ENCODE measurements around the gene PMVK.

Gene PMVK

GRCh38 chr1:154956544-154956941 lies 20.0 kb upstream of the PMVK start:
- Histone ChIP-seq H3K36me3 (ENCODE audit: control insufficient read depth in 1 of 2, insufficient read depth in 2 of 2, low read length in 2 of 2) (peaks cover 6 to 18% of the 10 kb centered on the region in 2 donors), H3K4me3 (ENCODE audit: low read depth in 1 of 2, low read length in 2 of 2) (peak overlapping the region; percentile 78 to 96), H3K9me3 (ENCODE audit: control insufficient read depth in 1 of 2, low read length in 2 of 2) (no peaks in the 10 kb centered on the region), H3K27ac (ENCODE audit: low read length) (peak overlapping the region; percentile 83), H3K27me3 (ENCODE audit: low read depth, low read length) (no peaks in the 10 kb centered on the region), H3K4me1 (ENCODE audit: control insufficient read depth in 1 of 2, insufficient read depth in 2 of 2, low read length in 2 of 2) (peaks cover 30 to 66% of the 10 kb centered on the region in 2 donors)

GRCh38 chr1:154955718-154956543 lies 19.4 kb upstream of the PMVK start, which contains the start of gene PBXIP1:
Gene PBXIP1 (minus strand): TSS chr1:154956099. CDS start chr1:154953721, 2,378 bp downstream.
- peak within 1 kb of the TSS; percentile 78 to 96 for H3K4me3 ChIP-seq (ENCODE audit: low read depth in 1 of 2, low read length in 2 of 2)
- peaks cover 30 to 69% of the 10 kb centered on the region in 2 donors for H3K4me1 ChIP-seq (ENCODE audit: control insufficient read depth in 1 of 2, insufficient read depth in 2 of 2, low read length in 2 of 2)
- H3K9me3 ChIP-seq (ENCODE audit: control insufficient read depth in 1 of 2, low read length in 2 of 2), result no peaks in the 10 kb centered on the region
- no peaks in the 10 kb centered on the region for H3K27me3 ChIP-seq (ENCODE audit: low read depth, low read length)
- H3K36me3 ChIP-seq (ENCODE audit: control insufficient read depth in 1 of 2, insufficient read depth in 2 of 2, low read length in 2 of 2), result peaks cover 7 to 23% of the 10 kb centered on the region in 2 donors
- peak within 1 kb of the TSS; percentile 83 for H3K27ac ChIP-seq (ENCODE audit: low read length)

- Histone ChIP-seq H3K4me3 (ENCODE audit: low read depth in 1 of 2, low read length in 2 of 2) (peak overlapping the region; percentile 78 to 96), H3K36me3 (ENCODE audit: control insufficient read depth in 1 of 2, insufficient read depth in 2 of 2, low read length in 2 of 2) (peaks cover 12 to 30% of the 10 kb centered on the region in 2 donors), H3K9me3 (ENCODE audit: control insufficient read depth in 1 of 2, low read length in 2 of 2) (no peaks in the 10 kb centered on the region), H3K27me3 (ENCODE audit: low read depth, low read length) (no peaks in the 10 kb centered on the region), H3K4me1 (ENCODE audit: control insufficient read depth in 1 of 2, insufficient read depth in 2 of 2, low read length in 2 of 2) (peaks cover 25 to 61% of the 10 kb centered on the region in 2 donors), H3K27ac (ENCODE audit: low read length) (peak overlapping the region; percentile 83)
These were observed 18.7 kb upstream of the PMVK start for GRCh38 chr1:154955039-154955717.

- Histone ChIP-seq H3K4me1 (ENCODE audit: control insufficient read depth in 1 of 2, insufficient read depth in 2 of 2, low read length in 2 of 2) (peaks cover 25 to 59% of the 10 kb centered on the region in 2 donors), H3K27ac (ENCODE audit: low read length) (no peak overlapping the region), H3K27me3 (ENCODE audit: low read depth, low read length) (no peaks in the 10 kb centered on the region), H3K36me3 (ENCODE audit: control insufficient read depth in 1 of 2, insufficient read depth in 2 of 2, low read length in 2 of 2) (peaks cover 12 to 29% of the 10 kb centered on the region in 2 donors), H3K4me3 (ENCODE audit: low read depth in 1 of 2, low read length in 2 of 2) (peak overlapping the region; percentile 78 to 96), H3K9me3 (ENCODE audit: control insufficient read depth in 1 of 2, low read length in 2 of 2) (no peaks in the 10 kb centered on the region)
These were observed 18.0 kb upstream of the PMVK start for GRCh38 chr1:154954541-154954940.

GRCh38 chr1:154953611-154954038 lies 17.1 kb upstream of the PMVK start:
- H3K9me3 ChIP-seq (ENCODE audit: control insufficient read depth in 1 of 2, low read length in 2 of 2), result no peaks in the 10 kb centered on the region
- H3K4me3 ChIP-seq (ENCODE audit: low read depth in 1 of 2, low read length in 2 of 2), result peak overlapping the region; percentile 33 to 36
- peaks cover 8 to 22% of the 10 kb centered on the region in 2 donors for H3K36me3 ChIP-seq (ENCODE audit: control insufficient read depth in 1 of 2, insufficient read depth in 2 of 2, low read length in 2 of 2)
- no peaks in the 10 kb centered on the region for H3K27me3 ChIP-seq (ENCODE audit: low read depth, low read length)
- peaks cover 25 to 59% of the 10 kb centered on the region in 2 donors for H3K4me1 ChIP-seq (ENCODE audit: control insufficient read depth in 1 of 2, insufficient read depth in 2 of 2, low read length in 2 of 2)
- no peak overlapping the region for H3K27ac ChIP-seq (ENCODE audit: low read length)

GRCh38 chr1:154952664-154953063 lies 16.1 kb upstream of the PMVK start:
- H3K4me3 ChIP-seq (ENCODE audit: low read depth in 1 of 2, low read length in 2 of 2), result no peak overlapping the region
- no peaks in the 10 kb centered on the region for H3K9me3 ChIP-seq (ENCODE audit: control insufficient read depth in 1 of 2, low read length in 2 of 2)
- H3K27ac ChIP-seq (ENCODE audit: low read length), result no peak overlapping the region
- H3K27me3 ChIP-seq (ENCODE audit: low read depth, low read length), result no peaks in the 10 kb centered on the region
- peaks cover 25 to 59% of the 10 kb centered on the region in 2 donors for H3K4me1 ChIP-seq (ENCODE audit: control insufficient read depth in 1 of 2, insufficient read depth in 2 of 2, low read length in 2 of 2)
- peaks cover 6 to 26% of the 10 kb centered on the region in 2 donors for H3K36me3 ChIP-seq (ENCODE audit: control insufficient read depth in 1 of 2, insufficient read depth in 2 of 2, low read length in 2 of 2)

GRCh38 chr1:154951901-154952657 lies 15.6 kb upstream of the PMVK start:
- H3K9me3 ChIP-seq (ENCODE audit: control insufficient read depth in 1 of 2, low read length in 2 of 2), result no peaks in the 10 kb centered on the region
- peaks cover 25 to 55% of the 10 kb centered on the region in 2 donors for H3K4me1 ChIP-seq (ENCODE audit: control insufficient read depth in 1 of 2, insufficient read depth in 2 of 2, low read length in 2 of 2)
- H3K36me3 ChIP-seq (ENCODE audit: control insufficient read depth in 1 of 2, insufficient read depth in 2 of 2, low read length in 2 of 2), result peaks cover 6 to 32% of the 10 kb centered on the region in 2 donors
- no peaks in the 10 kb centered on the region for H3K27me3 ChIP-seq (ENCODE audit: low read depth, low read length)
- no peak overlapping the region for H3K27ac ChIP-seq (ENCODE audit: low read length)
- no peak overlapping the region for H3K4me3 ChIP-seq (ENCODE audit: low read depth in 1 of 2, low read length in 2 of 2)

- no peak overlapping the region for H3K27ac ChIP-seq (ENCODE audit: low read length)
- H3K27me3 ChIP-seq (ENCODE audit: low read depth, low read length), result no peaks in the 10 kb centered on the region
- peaks cover 14 to 36% of the 10 kb centered on the region in 2 donors for H3K4me1 ChIP-seq (ENCODE audit: control insufficient read depth in 1 of 2, insufficient read depth in 2 of 2, low read length in 2 of 2)
- H3K36me3 ChIP-seq (ENCODE audit: control insufficient read depth in 1 of 2, insufficient read depth in 2 of 2, low read length in 2 of 2), result peaks cover 13 to 51% of the 10 kb centered on the region in 2 donors
- no peaks in the 10 kb centered on the region for H3K9me3 ChIP-seq (ENCODE audit: control insufficient read depth in 1 of 2, low read length in 2 of 2)
- no peak overlapping the region for H3K4me3 ChIP-seq (ENCODE audit: low read depth in 1 of 2, low read length in 2 of 2)
These were observed 11.6 kb upstream of the PMVK start for GRCh38 chr1:154948079-154948478.

GRCh38 chr1:154945962-154946850 lies 9.7 kb upstream of the PMVK start:
- H3K4me3 ChIP-seq (ENCODE audit: low read depth in 1 of 2, low read length in 2 of 2), result no peak overlapping the region
- H3K9me3 ChIP-seq (ENCODE audit: control insufficient read depth in 1 of 2, low read length in 2 of 2), result no peaks in the 10 kb centered on the region
- H3K4me1 ChIP-seq (ENCODE audit: control insufficient read depth in 1 of 2, insufficient read depth in 2 of 2, low read length in 2 of 2), result peaks cover 21 to 30% of the 10 kb centered on the region in 2 donors
- no peaks in the 10 kb centered on the region for H3K27me3 ChIP-seq (ENCODE audit: low read depth, low read length)
- H3K27ac ChIP-seq (ENCODE audit: low read length), result no peak overlapping the region
- H3K36me3 ChIP-seq (ENCODE audit: control insufficient read depth in 1 of 2, insufficient read depth in 2 of 2, low read length in 2 of 2), result peaks cover 13 to 46% of the 10 kb centered on the region in 2 donors

- H3K27me3 ChIP-seq (ENCODE audit: low read depth, low read length), result no peaks in the 10 kb centered on the region
- no peak overlapping the region for H3K27ac ChIP-seq (ENCODE audit: low read length)
- H3K4me1 ChIP-seq (ENCODE audit: control insufficient read depth in 1 of 2, insufficient read depth in 2 of 2, low read length in 2 of 2), result peaks cover 21 to 29% of the 10 kb centered on the region in 2 donors
- H3K36me3 ChIP-seq (ENCODE audit: control insufficient read depth in 1 of 2, insufficient read depth in 2 of 2, low read length in 2 of 2), result peaks cover 6 to 38% of the 10 kb centered on the region in 2 donors
- no peaks in the 10 kb centered on the region for H3K9me3 ChIP-seq (ENCODE audit: control insufficient read depth in 1 of 2, low read length in 2 of 2)
- H3K4me3 ChIP-seq (ENCODE audit: low read depth in 1 of 2, low read length in 2 of 2), result no peak overlapping the region
These were observed 8.8 kb upstream of the PMVK start for GRCh38 chr1:154945160-154945961.

Measured in muscle layer of duodenum (tissue), 2 donors.